Measurements from ENCODE around the gene PCLO.

PCLO gene

DNA sequence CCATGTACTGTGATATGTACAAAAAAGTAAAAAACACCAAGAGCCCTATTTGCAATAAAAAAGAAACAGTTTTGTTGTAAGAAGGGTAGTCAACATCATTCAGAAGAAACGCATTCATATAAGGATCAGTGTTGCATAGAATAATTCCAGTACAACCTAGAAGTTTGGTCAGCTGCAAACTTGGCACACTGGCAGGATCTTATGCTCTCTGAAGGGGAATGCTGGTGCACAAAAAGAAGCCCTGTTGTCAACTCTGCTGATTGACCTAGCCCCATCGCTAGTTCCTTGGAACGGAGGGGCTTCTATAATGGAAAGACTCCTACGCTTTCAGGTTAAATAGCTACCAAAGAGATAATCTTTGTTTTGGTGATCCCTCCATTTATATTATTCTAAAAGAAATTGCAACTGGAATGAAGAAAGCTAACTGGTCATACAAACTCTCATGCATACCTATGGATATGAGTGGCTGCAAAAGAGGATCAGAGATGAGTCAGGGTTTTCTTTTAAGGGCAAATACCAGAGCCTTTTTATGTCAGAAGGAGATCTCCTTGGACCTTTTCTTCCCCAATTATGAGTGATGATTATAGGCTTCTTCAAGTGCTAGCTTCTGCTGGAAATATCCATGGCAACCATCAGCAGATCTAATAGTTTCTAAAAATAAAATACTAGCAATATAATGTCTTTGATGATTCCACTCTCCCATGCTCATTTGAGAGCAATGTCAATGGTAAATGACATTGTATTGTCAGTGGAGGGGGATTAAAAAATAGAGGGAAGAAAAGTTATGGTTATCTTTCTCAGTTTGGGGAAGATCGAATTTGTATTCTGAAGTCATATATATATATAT lies 406.8 kb downstream of the PCLO start:
- TF ChIP-seq CTCF (IDR thresholded peaks at IDR 0.05): no peak

DNA sequence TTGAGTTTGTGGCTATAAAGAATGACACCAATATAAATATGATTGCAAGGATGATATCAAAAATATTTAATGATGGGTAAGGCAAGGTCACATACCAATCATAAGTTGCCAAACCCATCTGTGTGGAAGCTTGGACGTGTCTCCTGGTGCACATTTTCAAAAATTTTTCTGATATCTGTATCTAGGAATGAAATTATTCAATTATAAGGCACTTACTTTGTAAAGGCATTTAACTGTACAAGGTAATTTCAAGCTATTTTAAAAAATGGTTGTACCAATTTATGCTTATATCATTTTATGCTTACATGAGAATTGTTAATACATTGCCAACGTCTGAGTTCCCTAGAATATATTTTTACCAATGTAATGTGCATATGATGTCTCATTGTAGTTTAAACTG lies 412.7 kb downstream of the PCLO start:
- no peak for TF ChIP-seq CTCF (IDR thresholded peaks at IDR 0.05)

- TF ChIP-seq CTCF (IDR thresholded peaks at IDR 0.05): no peak
These were observed 416.9 kb downstream of the PCLO start for GRCh38 chr7:82745820-82746219.

DNA sequence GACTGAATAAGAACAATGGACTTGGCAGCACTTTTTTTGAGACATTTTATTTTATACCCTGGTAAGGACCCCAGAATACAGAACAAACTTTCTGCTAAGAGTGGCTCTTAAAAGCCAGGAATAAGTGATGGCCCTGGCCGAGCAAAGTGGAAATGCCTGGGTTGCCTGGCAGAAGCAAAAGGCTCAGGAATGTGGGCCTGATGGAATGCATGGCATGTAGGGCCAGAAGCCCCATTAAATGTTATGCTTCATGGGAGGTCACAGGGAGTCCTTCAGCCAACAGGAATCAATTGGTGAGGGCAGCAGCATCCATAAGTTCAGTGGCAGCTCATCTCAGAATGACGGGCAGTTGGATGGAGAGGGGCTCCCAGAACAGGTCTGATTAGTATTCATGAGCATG lies 417.6 kb downstream of the PCLO start:
- TF ChIP-seq CTCF (IDR thresholded peaks at IDR 0.05): no peak

- TF ChIP-seq CTCF (IDR thresholded peaks at IDR 0.05): no peak
These were observed 420.5 kb downstream of the PCLO start for GRCh38 chr7:82742163-82742562.

DNA sequence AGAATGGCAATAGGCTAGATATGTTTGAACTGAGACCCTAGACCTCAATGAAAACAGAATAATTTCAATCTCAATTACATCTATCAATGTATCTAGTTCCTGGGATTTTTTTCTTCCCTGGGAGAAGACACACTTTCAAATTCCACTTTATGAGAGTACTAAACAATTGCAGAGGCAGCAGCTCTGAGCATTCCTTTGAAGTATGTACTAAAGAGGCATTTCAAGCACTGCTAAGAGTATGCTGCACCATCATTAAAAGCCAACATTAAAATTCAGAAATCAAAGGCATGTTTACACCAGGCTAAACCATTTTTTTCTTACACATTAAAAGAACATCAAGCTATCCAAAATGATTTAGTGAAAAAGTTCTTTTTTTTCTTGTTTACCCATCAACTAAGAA lies 421.2 kb downstream of the PCLO start:
- TF ChIP-seq CTCF (IDR thresholded peaks at IDR 0.05): no peak

DNA sequence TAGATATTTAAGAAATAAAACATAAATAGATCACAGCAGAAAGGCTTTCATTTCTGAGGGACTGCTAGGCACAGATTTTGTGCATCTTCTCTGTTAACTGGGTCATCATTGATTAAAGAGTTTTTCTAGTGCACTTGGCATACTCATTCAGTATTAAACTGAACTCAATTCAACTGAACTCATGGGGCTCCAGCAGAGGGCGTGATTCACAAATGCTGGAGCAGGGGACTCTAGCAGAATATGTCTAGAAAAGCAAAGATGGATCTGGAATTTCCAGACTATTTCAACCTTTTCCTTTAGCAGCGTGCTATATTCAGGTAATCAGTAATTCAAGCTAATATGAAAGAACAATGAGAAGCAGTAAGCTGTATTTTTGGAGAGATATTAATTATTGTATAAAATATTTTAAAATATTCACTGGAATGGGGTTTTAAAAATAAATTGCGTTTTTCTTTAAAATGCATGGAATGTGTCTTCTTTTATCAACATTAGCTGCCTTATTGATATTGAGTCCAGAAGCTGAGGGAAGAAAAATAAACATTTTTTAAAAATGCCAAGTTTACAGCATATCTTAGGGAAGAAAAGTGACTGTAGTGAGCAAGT lies 422.3 kb downstream of the PCLO start:
- peak; percentile 78 for TF ChIP-seq CTCF (IDR thresholded peaks at IDR 0.05)
